Medulla oblongata (tissue), 1 donor: ENCODE results near the gene HSPA4L.

ENCODE experiments used
- DNase-seq: peaks from one replicate; pipeline ENCODE4 v3.0.0-alpha.2; 2015; ENCODE audit errors: extremely low spot score

Gene HSPA4L

DNA sequence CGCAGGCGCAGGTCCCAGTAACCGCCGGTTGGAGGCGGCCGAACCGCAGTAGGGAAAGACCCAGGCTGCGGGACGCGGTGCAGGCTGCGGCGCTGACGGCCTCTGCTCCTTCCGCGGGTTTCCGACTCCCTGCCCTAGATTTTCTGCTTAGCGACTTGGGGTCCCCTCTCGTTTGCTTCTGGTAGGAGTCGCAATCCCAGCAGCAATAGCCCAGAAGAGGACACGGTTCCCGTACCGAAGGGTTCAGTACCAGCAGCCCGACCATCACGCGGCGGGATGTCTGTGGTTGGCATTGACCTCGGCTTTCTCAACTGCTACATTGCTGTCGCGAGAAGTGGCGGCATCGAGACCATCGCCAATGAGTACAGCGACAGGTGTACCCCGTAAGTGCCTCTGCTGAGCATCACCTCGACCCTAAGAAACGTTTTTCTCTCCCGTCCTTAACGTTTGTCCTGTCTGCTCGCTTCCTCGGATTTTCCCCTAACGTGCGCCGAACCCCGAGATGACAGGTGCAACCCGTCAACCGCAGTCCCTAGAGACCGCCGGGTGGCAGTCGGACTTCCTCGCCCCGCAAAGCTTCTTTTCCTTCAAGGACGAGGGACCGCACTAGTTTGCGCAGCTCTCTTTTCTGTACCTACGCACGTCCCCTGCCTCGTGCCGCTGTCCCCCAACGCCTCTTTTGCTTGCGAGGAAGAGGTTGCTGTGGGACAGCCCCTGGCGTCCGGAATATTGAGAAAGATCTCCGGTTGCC lies at the start of gene HSPA4L:
Gene HSPA4L, plus strand, starts transcription at position 48 of the 751 bp plus-strand sequence. Its CDS starts 229 bp downstream, at position 277.
- DNase-seq, result peak; percentile 51

DNA sequence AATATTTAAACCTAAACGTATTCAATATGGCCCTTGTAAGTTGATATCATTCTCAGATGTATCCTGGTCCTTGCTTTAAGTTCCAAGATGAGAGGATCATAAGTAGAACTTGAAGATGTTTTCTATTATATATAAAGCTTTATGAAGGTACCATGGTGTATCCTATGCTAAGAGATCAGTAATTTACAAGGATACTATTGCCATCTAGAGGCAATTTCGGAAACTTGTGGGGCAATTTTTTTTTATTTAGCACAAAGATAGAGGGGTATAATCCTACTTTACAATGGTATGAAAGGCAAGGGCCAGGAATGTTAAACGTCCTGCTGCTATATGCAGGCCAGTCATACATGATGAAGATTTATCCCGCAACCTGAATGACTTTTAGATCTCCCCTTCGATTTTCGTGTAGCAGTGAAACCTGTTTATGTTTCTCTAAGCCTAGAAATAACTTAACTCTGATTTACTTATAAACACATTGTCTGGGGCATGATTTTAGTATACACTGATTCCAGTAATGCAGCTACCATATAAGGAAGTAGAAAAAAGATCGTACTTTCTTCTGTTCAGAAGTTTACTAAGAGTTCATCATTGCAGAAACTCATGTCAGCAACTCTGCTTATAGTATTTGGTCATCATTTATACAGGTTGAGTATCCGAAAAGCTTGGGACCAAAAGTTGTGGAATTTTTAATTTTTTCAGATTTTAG lies 49.3 kb upstream of the HSPA4L start:
- DNase-seq, result peak; percentile 59

- no peak for DNase-seq
Measured at GRCh38 chr4:127734976-127735375, 47.1 kb upstream of the HSPA4L start.

DNA sequence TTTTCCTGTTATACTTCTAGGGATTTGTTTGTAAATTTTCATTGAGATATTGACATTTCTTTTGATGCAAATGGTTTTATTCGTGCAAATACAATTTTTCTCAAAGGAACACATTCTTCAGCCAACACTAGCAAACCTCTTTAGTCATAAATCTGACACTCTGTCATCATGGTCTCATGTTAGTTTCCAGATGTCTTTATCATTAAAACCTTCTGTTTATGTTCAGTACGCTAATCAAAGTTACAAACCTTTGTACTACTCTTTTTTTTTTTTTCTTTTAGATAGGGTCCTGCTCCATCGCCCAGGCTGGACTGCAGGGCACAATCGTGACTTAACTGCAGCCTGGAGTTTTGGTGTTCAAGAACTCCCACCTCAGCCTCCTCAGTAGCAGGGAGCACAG lies 44.8 kb upstream of the HSPA4L start:
- DNase-seq, result no peak

GRCh38 chr4:127741247-127741646 lies 40.9 kb upstream of the HSPA4L start:
- DNase-seq, result no peak

GRCh38 chr4:127747883-127748282 lies 34.2 kb upstream of the HSPA4L start:
- no peak for DNase-seq

DNA sequence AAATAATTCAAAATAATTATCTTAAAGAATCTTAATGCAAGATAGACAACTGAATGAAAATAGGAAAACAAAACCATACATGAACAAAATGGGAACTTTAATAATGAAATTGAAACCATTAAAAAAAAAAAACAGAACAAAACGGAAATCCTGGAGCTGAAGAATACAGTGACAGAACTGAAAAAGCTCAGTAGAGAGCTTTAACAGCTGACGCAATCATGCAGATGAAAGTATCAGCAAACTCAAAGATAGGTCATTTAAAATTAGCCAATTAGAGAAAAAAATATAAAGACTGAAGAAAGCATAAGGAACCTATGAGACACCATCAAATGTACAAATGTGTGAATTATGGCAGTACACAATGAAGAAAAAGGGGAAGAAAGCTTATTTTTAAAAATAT lies 33.2 kb upstream of the HSPA4L start:
- DNase-seq, result no peak

GRCh38 chr4:127756906-127757305 lies 25.2 kb upstream of the HSPA4L start:
- DNase-seq, result no peak

DNA sequence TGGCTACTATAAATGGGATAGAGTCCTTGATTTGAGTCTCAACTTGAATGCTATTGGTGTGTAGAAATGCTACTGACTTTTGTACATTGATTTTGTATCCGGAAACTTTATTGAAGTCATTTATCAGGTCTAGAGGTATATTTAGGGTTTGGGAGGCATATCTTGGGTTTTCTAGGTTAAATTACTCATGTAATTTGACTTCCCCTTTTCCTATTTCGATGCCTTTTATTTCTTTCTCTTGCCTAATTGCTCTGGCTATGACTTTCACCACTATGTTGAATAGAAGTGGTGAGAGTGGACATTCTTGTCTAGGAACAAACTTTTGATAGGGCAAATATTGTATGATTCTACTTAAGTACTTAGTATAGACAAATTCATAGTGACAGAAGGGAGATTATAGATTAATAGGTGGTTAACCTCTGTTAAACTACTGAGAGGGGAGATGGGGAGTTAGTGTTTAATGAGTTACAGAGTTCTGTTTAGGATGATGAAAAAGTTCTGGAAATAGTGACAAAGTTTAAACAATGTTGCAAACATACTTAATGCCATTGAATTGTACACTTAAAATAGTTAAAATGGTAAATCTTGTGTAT lies 22.8 kb upstream of the HSPA4L start:
- DNase-seq, result no peak

- DNase-seq, result no peak
Measured at GRCh38 chr4:127759893-127760292, 22.2 kb upstream of the HSPA4L start.

GRCh38 chr4:127771535-127772275 lies 10.4 kb upstream of the HSPA4L start:
- DNase-seq, result no peak

- DNase-seq, result no peak
Measured at GRCh38 chr4:127772769-127773671, 9.1 kb upstream of the HSPA4L start.

- no peak for DNase-seq
Measured at GRCh38 chr4:127775843-127776242, 6.3 kb upstream of the HSPA4L start.

GRCh38 chr4:127776620-127777019 lies 5.5 kb upstream of the HSPA4L start:
- DNase-seq, result no peak

DNA sequence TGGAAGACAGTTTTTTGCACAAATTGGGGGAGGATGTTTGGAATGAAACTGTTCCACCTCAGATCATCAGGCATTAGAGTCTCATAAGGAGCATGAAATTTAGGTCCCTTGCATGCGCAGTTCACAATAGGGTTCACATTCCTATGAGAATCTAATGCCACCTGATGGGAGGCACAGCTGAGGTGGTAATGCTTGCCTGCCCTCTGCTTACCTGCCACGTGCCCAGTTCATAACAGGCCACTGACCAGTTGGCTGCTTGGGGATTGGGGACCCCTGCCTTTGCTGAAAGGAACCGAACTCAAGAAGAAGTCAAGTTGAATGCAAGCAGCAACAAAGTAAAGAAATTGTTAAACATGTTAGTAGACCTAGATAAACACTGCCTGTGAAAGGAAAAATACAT lies 4.6 kb upstream of the HSPA4L start:
- no peak for DNase-seq

- no peak for DNase-seq
Measured at GRCh38 chr4:127778102-127778501, 4.0 kb upstream of the HSPA4L start.

GRCh38 chr4:127780598-127780997 lies 1.5 kb upstream of the HSPA4L start:
- no peak for DNase-seq

DNA sequence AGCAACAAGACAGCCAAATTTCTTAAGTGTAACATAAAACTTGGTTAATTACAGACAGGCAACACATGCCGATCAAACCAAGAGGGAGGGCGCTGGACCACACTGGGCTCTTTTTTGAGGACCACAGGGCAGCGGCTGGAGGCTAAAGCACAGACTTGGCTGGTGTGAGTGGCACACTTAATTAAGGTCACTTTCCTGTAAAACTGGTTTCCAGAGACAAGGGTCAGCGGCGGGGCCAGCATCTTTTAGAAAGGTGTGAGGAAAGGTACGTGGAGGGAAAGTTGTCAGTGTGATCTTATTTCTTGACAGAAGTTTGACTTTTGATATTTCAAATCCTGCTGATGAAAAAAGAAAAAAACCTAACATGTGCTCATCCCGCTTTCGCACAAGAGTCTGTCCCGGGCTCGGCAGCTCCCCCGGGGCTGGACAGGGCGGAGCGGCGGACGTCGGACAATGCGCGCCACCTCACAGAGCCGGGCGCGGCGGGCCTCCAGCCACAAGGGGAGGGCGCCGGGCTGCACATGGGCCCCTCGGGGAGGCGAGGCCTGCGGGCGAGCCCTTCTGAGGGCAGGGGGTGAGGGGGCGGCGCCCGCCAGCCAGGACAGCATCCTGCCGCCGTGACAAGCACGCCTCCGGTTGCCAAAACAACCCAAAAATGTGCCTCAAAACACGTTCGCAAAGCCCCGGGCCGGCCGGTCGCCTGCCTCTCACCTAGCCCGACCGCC lies 660 bp upstream of the HSPA4L start:
- peak; percentile 43 for DNase-seq

- peak; percentile 89 for DNase-seq
Measured at GRCh38 chr4:127782025-127782274, 172 bp upstream of the HSPA4L start.

DNA sequence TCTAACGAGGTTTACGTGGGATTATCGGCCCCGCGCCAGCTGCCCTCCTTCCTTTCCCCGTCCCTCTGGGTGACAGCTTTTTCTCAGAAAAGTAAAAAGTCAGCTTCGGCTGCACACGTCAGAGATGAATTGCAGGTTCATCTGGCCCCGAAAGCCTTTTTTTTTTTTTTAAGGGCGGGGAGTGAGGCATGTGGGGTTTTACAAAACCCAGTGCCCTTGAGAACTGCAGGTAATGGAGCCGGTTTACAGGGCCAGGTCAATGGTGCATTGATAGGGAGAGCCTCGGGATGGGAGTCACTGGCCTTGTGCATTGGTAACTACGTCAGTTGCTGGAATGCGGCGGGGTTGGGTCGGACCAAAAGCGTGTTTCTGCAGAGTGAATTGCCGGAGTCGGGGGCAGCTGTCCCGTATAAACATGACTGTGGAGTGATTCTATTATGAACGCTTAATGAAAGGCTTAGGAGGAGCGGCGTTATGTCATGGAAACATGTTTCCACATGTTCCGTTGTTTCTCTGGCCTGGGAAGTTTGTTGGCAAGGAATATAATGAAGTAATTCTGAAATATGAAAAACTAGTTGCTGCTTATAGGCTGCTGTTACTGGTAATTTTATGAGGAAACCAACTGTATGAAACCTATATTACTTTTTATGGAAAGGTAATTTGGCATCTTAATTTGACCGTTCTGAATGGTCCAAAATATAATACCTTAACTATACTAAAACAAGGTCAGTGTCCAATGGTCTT lies 1.1 kb downstream of the HSPA4L start:
- peak; percentile 67 for DNase-seq
